Stimulated activated effector memory CD8-positive, alpha-beta T cell treated with anti-CD3 and anti-CD28 coated beads, Interleukin-12 subunit alpha, Interleukin-12 subunit beta, amount 100 ng/mL, for 72 hours (primary cell): ENCODE results near the gene MBD3.

Source experiments
- ATAC-seq: fragments of 150-1000 bp; cut with Tn5 transposase; 2 replicates; pipeline ENCODE4 v1.10.0; 2021
- DNase-seq, 2 donors: peaks; one replicate each; pipeline ENCODE4 v3.0.0; 2021 to 2022; ENCODE audit warnings: low spot score in 2 of 2
- H3K27ac Mint-ChIP-seq: one replicate; pipeline ENCODE4 v1.8.0; 2022; ENCODE audit warnings: mild to moderate bottlenecking, mixed read lengths
- H3K36me3 Mint-ChIP-seq: one replicate; pipeline ENCODE4 v1.8.0; 2022; ENCODE audit warnings: mild to moderate bottlenecking, mixed read lengths
- H3K4me1 Mint-ChIP-seq: one replicate; pipeline ENCODE4 v1.8.0; 2022; ENCODE audit warnings: mixed read lengths
- H3K4me3 Mint-ChIP-seq: one replicate; pipeline ENCODE4 v1.8.0; 2022; ENCODE audit warnings: mild to moderate bottlenecking, mixed read lengths
- H3K9me3 Mint-ChIP-seq: one replicate; pipeline ENCODE4 v1.8.0; 2022; ENCODE audit warnings: mixed read lengths

The MBD3 gene

GRCh38 chr19:1612114-1613086 lies 19.7 kb upstream of the MBD3 start:
- Mint-ChIP-seq H3K4me1 (peaks cover 27% of the 10 kb centered on the region), H3K4me3 (no peak overlapping the region), H3K36me3 (peaks cover 74% of the 10 kb centered on the region), H3K27ac (no peak overlapping the region), H3K9me3 (no peaks in the 10 kb centered on the region)
- ATAC-seq: no peak
- no peak for DNase-seq

DNA sequence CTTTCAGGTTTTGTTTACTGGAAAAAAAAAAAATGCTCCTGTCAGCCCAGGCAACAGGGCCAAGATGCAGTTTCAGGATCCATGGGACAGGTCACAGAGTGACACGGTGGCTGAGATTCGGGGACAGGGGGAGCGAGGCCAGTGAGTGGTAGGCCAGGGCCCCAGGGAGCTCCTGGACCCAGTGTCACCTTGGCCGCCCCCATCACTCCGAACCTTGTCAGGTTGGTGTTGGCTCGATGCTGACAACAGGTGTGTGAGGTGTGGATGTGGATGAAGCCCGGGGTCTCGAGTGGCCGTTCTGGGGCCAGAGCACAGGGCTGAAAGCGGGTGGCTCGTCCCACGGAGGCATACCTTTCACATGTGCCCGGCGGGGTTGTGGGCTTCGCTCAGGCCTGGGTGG lies 18.7 kb upstream of the MBD3 start:
- Mint-ChIP-seq H3K4me3 (no peak overlapping the region), H3K27ac (no peak overlapping the region), H3K36me3 (peaks cover 67% of the 10 kb centered on the region), H3K9me3 (no peaks in the 10 kb centered on the region), H3K4me1 (peaks cover 23% of the 10 kb centered on the region)
- no peak for DNase-seq
- no peak for ATAC-seq

DNA sequence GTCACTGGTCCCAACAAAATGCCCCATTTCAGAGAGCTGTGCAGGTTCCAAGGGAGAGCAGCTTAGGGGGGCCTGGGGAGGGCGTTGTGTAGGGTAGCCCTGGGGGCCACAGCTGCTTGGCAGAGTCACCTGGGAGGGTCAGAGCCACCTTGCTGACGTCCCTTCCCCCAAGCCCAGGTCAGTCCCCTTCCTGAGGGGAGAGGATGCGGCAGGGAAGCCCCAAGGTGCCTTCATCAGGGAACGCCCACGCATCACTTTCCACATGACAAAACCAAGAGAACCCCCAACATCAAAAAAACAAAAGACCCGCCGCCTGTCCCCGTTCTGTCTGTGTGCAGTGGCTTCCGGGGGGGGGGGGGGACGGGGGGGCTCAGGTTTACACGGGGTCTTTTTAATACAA lies 17.9 kb upstream of the MBD3 start:
- Mint-ChIP-seq H3K4me1 (peaks cover 31% of the 10 kb centered on the region), H3K27ac (no peak overlapping the region), H3K9me3 (no peaks in the 10 kb centered on the region), H3K36me3 (peaks cover 67% of the 10 kb centered on the region), H3K4me3 (no peak overlapping the region)
- ATAC-seq (no peak), DNase-seq (no peak)

GRCh38 chr19:1609680-1610474 lies 17.2 kb upstream of the MBD3 start:
- peaks cover 34% of the 10 kb centered on the region for H3K4me1 Mint-ChIP-seq
- no peak for DNase-seq
- ATAC-seq: no peak
- peak overlapping the region; percentile 89 for H3K27ac Mint-ChIP-seq
- peaks cover 67% of the 10 kb centered on the region for H3K36me3 Mint-ChIP-seq
- no peak overlapping the region for H3K4me3 Mint-ChIP-seq
- no peaks in the 10 kb centered on the region for H3K9me3 Mint-ChIP-seq

- Mint-ChIP-seq H3K27ac (peak overlapping the region; percentile 89), H3K4me1 (peaks cover 39% of the 10 kb centered on the region), H3K4me3 (peak overlapping the region; percentile 58), H3K9me3 (no peaks in the 10 kb centered on the region), H3K36me3 (peaks cover 67% of the 10 kb centered on the region)
- DNase-seq: no peak
- no peak for ATAC-seq
Observed at GRCh38 chr19:1609103-1609396, 16.4 kb upstream of the MBD3 start.

- Mint-ChIP-seq H3K4me1 (peaks cover 39% of the 10 kb centered on the region), H3K27ac (peak overlapping the region; percentile 89), H3K4me3 (peak overlapping the region; percentile 58), H3K36me3 (peaks cover 67% of the 10 kb centered on the region), H3K9me3 (no peaks in the 10 kb centered on the region)
- DNase-seq (no peak), ATAC-seq (no peak)
Observed at GRCh38 chr19:1608359-1609102, 15.9 kb upstream of the MBD3 start.

GRCh38 chr19:1606138-1606651 lies 13.5 kb upstream of the MBD3 start:
- H3K9me3 Mint-ChIP-seq: no peaks in the 10 kb centered on the region
- DNase-seq: peak in 1 of 2 donors; percentile 90

DNA sequence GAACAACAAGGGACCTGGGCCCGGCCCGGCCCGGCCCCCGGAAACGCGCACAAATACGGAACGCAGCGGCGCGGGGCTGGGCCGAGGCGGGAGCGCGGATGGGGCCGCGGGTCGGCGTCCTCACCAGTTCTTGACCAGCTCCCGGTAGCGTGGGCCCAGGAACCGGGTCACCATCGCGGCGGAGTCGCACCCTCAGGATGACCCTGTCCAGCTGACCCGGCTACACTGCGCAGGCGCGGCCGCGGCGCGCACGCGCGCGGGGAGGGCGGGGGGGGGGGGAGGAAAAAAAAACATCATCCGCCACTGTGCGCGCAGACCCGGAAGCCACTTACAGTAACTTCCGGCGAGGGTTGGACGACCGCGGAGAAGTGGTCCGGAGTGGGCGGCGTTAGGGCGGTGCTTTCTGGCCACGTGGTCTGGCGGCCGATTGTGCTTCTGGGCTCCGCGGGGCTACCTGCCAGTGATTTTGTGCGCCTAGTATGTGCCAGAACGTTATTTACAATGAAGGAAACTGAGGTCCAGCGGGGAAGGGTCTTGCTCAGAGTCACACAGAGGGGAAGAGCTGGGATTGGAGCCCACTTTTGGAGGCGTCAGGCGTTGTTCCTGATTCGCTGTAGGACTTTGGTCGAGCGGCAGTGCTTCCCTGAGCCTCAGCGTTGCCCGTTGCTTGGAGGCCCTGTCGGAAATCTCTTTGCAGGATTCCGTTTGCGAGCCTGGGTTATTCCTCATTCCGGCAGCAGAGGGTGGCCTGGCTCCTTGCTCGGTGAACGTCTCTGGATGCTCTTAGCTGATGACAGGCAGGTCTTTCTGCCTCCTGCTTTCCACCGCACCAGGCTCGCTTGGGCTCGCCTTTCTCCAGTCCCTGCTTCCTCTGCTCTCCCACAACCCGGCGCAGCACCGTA lies 12.8 kb upstream of the MBD3 start, which contains the start of gene UQCR11:
Gene UQCR11 (minus strand): TSS at position 227 of the 902 bp plus-strand sequence. CDS start 53 bp downstream, at position 174.
- H3K4me3 Mint-ChIP-seq: peak within 1 kb of the TSS; percentile 94
- DNase-seq (peak; percentile 83 to 97), ATAC-seq (peak; percentile 91)
- H3K27ac Mint-ChIP-seq: peak within 1 kb of the TSS; percentile 96
- H3K36me3 Mint-ChIP-seq: peaks cover 72% of the 10 kb centered on the region
- no peaks in the 10 kb centered on the region for H3K9me3 Mint-ChIP-seq
- H3K4me1 Mint-ChIP-seq: peaks cover 47% of the 10 kb centered on the region

More at GRCh38 chr19:1606138-1606651, 13.5 kb upstream of the MBD3 start:
- Mint-ChIP-seq H3K4me1 (peaks cover 47% of the 10 kb centered on the region), H3K27ac (peak overlapping the region; percentile 96), H3K4me3 (peak overlapping the region; percentile 94), H3K36me3 (peaks cover 74% of the 10 kb centered on the region)
- ATAC-seq: peak; percentile 5

DNA sequence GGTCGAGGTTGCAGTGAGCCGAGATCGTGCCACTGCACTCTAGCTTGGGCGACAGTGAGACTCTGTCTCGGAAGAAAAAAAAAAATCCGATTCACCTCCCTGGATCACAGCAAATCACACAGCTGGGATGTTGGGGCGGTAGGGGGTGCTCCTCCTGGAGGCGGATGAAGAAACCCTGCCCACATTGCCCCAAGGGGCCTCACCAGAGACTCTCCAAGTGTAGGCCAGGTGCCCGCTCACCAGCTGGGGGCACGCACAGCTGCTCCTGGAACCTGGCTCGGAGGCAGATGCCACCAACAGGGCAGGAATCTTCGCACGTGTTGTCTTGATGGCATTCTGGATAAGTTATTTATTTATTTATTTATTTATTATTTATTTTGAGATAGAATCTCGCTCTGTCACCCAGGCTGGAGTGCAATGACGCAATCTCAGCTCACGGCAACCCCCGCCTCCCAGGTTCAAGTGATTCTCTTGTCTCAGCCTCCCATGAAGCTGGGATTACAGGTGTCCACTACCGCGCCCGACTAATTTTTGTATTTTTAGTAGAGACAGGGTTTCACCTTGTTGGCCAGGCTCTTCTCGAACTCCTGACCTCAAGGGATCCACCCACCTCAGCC lies 9.5 kb upstream of the MBD3 start:
- Mint-ChIP-seq H3K9me3 (no peaks in the 10 kb centered on the region), H3K36me3 (peaks cover 79% of the 10 kb centered on the region), H3K4me3 (no peak overlapping the region), H3K4me1 (peaks cover 30% of the 10 kb centered on the region), H3K27ac (no peak overlapping the region)
- ATAC-seq: no peak
- DNase-seq: no peak

- ATAC-seq: no peak
- DNase-seq: no peak
- Mint-ChIP-seq H3K4me1 (peaks cover 27% of the 10 kb centered on the region), H3K9me3 (no peaks in the 10 kb centered on the region), H3K27ac (no peak overlapping the region), H3K4me3 (no peak overlapping the region), H3K36me3 (peaks cover 85% of the 10 kb centered on the region)
Observed at GRCh38 chr19:1601613-1602064, 9.0 kb upstream of the MBD3 start.

- Mint-ChIP-seq H3K36me3 (peaks cover 84% of the 10 kb centered on the region), H3K4me1 (peaks cover 9% of the 10 kb centered on the region), H3K9me3 (no peaks in the 10 kb centered on the region), H3K27ac (no peak overlapping the region), H3K4me3 (no peak overlapping the region)
- ATAC-seq (peak; percentile 31), DNase-seq (no peak)
Observed at GRCh38 chr19:1599460-1599846, 6.8 kb upstream of the MBD3 start.

GRCh38 chr19:1598777-1599459 lies 6.3 kb upstream of the MBD3 start:
- Mint-ChIP-seq H3K4me3 (no peak overlapping the region), H3K9me3 (no peaks in the 10 kb centered on the region), H3K4me1 (peaks cover 8% of the 10 kb centered on the region), H3K27ac (no peak overlapping the region), H3K36me3 (peaks cover 78% of the 10 kb centered on the region)
- ATAC-seq (no peak), DNase-seq (no peak)

- Mint-ChIP-seq H3K27ac (peak overlapping the region; percentile 88), H3K4me3 (peak overlapping the region; percentile 96), H3K9me3 (no peaks in the 10 kb centered on the region), H3K36me3 (peaks cover 77% of the 10 kb centered on the region), H3K4me1 (peaks cover 14% of the 10 kb centered on the region)
- ATAC-seq: no peak
- no peak for DNase-seq
Observed at GRCh38 chr19:1593501-1593772, 772 bp upstream of the MBD3 start.
